Sigmoid colon (tissue), 4 donors: Measurements from ENCODE around the gene EMX2.

Experiments
- EP300 ChIP-seq, 4 donors: sonication (generic); formaldehyde crosslinking; IDR thresholded peaks; one replicate each; pipeline ENCODE4 v1.6.1; 2017; ENCODE audit warnings: antibody characterized with exemption in 4 of 4
- POLR2A ChIP-seq, 2 donors: fragments of 450-650 bp; IDR thresholded peaks; one replicate each; pipeline ENCODE4 v1.6.1; 2016; ENCODE audit warnings: antibody characterized with exemption in 2 of 2, mild to moderate bottlenecking in 2 of 2, moderate library complexity in 2 of 2
- POLR2AphosphoS5 ChIP-seq, 4 donors: sonication (generic); formaldehyde crosslinking; IDR thresholded peaks; one replicate each; pipeline ENCODE4 v1.6.1; 2017; ENCODE audit warnings: antibody characterized with exemption in 4 of 4
- TF ChIP-seq, protein P1 (sequence below), 4 experiments: fragments of 450-650 bp in 3 of 4; fragments of 200-600 bp in 1 of 4; IDR thresholded peaks; one replicate each; pipeline ENCODE4 v1.5.1; 2016 to 2019; ENCODE audit warnings: antibody characterized with exemption in 4 of 4, mild to moderate bottlenecking in 3 of 4, moderate library complexity in 2 of 4

DNA sequence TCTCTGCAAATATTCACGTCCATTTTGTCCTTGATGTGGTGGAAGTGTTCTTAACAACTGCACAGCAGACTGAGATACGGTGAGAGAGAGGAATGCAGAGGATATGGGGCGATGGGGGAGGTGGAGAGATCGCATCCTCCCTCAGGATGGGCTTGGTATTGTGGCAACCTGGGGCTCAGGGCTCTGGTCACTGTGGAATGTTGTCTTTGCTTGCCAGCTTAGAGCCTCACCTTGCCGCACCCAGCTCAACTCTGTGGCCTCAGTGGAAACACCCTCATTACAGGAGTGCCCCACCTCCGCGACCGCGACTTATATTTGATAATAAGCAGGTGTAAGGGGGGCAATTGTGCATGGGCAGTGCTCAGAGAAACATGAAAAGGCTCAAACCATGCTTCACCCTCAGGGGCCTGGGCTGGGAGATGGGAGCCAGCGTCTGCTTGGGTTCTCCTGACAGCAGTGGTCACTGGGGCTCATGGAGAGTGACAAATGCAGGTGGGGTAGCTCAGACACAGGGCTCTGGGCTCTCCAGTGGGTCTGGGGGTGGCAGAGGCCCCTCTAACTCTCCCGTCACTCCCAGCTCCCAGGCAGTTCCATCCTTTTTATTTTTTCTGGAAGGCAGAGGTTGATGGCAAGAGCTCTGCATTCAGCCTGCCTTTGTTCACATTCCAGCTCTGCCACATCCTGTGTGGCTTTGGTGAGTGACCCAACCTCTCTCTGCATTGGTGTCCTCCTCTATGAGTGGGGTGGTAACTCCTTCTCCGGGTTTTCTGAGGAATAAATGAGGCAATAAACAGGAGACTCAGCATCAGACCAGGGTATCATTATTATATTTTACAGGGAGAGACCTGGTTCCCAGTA, 43.1 kb upstream of the EMX2 start:
- TF ChIP-seq POLR2A (IDR thresholded peaks at IDR 0.05) (no peak), EP300 (IDR thresholded peaks at IDR 0.05) (no peak), POLR2AphosphoS5 (IDR thresholded peaks at IDR 0.05) (no peak)
- TF ChIP-seq, protein P1, sequence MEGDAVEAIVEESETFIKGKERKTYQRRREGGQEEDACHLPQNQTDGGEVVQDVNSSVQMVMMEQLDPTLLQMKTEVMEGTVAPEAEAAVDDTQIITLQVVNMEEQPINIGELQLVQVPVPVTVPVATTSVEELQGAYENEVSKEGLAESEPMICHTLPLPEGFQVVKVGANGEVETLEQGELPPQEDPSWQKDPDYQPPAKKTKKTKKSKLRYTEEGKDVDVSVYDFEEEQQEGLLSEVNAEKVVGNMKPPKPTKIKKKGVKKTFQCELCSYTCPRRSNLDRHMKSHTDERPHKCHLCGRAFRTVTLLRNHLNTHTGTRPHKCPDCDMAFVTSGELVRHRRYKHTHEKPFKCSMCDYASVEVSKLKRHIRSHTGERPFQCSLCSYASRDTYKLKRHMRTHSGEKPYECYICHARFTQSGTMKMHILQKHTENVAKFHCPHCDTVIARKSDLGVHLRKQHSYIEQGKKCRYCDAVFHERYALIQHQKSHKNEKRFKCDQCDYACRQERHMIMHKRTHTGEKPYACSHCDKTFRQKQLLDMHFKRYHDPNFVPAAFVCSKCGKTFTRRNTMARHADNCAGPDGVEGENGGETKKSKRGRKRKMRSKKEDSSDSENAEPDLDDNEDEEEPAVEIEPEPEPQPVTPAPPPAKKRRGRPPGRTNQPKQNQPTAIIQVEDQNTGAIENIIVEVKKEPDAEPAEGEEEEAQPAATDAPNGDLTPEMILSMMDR (IDR thresholded peaks at IDR 0.05): no peak
